HG03196 (cell line): ENCODE data around the gene ASPSCR1.

ENCODE experiments used
- ATAC-seq: cut with Tn5 transposase; IDR thresholded peaks from one replicate; pipeline ENCODE4 v1.9.1; 2021; ENCODE audit not compliant: unreplicated experiment

ASPSCR1 gene

DNA sequence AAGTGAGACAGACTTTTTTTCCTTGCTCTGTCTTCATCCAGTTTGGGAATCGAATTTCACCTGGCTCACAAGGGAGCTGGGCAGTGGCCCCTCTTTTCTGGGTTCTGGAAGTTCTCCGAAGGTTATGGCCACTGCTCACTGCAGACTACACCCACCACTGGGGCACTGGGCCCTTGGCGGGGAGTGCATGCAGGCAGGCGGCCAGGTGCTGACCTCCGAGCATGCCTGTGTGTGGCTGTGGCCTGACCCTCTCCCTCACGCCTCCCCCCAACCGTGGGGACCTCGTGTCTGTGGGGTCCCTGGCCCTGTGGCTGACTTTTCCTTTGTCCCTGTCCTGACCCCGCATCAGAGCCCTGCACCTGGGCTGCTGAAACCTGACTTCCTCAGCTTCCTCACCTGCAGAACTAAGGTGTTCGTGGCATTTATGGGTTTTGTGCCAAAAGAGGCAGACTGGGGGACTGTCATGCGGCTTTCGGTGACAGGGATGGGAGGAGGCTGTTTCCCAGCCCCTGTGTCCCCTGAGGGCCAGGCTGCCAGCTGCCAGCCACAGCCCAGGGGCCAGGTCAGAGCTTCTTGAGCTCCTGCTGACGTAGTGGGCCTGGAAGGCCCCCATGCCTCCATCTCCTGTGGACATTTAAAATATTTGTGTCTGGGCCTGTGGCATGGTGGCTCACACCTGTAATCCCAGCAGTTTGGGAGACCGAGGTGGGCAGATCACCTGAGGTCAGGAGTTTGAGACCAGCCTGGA, 21.4 kb downstream of the ASPSCR1 start:
- no peak for ATAC-seq

DNA sequence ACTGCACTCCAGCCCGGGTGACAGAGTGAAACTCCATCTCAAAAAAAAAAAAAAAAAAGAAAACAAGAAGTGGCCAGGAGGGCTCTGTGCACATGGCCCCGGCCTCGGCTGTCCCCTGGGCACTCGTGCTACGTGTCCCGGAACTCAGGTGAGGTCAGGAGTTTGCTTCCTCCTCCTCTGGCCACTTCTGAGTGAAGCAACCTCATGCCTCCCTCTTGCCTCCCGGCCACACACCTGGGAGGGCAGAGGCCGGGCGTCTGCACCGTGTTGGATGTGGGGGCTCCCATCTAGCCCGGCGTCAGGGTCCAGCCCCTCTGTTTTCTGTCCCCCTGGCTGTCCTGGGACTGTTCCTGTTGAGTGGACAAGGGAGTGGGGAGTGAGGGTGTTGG, 22.2 kb downstream of the ASPSCR1 start:
- no peak for ATAC-seq

DNA sequence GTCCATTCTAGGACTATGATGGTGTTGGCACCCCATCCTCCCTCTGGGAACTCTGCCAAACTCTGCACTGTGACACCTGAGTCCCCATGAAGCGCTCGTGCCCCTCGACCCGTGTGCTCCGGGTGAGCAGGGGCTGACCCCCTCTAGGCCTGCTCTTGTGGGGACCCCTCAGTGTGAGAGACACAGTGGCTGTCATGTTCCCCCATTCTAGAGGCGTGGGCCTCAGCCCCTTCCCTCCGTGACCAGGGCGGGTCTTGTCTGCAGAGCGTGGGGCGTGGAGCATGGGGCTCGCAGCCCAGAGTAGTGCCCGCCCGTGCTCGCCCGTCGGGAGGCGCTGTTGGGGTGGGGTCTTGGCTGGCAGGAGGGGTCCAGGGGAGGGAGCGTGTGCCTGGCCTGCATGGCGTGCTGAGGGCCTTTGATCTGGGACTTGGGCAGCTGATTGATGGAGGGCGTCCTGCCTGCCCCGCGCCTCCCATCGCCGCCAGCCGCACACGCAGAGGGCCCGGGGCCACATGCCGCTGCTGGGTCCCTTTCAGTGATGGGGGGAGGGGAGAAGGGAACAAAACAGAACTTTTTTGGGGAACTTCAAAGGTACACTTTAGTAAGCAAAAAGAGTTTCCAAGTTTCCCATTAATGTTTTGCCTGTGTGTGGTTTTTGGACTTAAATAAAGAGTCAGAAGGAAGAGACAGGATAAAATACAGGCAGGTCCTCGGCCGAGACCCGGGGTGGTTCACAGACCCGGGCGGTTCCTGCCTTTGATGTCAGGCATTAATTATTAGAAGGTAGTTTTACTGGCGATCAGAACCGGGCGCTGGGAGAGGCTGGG, 22.8 kb downstream of the ASPSCR1 start:
- ATAC-seq, result no peak

DNA sequence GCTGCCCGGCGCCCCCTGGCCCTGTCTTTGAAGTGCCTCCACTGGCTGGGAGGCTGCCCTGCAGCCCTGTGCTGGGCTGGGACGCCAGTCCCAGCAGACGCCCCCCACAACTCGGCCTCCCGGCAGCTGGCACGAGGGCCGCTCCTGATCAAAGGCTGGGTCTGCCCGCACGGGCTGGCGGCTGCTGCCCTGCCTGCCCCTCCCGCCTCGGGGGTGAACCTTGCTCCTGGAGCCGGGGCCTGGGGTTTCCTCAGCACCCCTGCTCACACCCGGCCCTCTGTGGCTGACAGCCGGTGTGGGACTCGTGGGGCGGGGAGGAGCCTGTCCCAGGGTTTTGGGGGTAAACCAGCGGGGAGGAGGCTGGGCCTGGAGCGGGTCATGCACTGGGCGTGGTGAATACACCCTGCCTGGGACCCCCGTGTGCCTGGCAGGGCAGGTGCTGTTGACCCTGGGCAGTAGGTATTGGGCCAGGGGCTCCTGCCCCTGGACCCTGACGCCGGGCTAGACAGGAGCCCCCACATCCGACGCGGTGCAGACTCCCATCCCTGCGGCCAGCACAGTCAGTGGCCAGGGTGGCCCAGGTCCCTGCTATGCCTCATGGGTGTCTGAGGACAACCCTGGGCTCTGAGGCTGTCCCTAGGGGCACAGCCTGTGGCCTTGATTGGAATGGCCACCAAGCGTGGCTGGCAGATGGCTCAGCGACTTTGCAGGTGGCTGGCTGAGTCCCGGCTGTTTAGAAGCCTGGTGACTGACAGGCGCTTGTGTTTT, 23.6 kb downstream of the ASPSCR1 start:
- no peak for ATAC-seq

DNA sequence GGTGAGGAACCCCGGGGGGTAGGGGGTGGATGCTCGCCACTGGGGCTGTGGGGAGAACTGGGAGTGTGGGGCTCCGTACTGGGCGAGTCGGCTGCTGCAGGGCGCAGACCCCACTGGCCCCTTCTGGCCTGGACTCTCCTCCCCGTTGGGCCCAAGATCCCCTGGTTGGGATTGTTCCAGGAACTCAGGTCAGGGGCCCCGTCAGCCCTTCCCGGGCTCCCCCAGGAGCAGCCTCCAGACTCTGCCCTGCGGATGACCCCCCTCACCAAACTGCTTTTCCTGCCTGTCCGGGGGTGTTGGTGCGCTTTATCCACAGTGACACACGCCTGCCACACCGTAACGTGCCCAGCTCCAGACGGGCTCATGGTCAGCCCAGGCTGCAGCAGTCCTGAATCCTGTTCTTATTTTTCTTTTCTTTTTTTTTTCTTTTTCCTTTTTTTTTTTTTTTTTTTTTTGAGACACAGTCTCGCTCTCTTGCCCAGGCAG, 24.2 kb downstream of the ASPSCR1 start:
- ATAC-seq, result no peak

DNA sequence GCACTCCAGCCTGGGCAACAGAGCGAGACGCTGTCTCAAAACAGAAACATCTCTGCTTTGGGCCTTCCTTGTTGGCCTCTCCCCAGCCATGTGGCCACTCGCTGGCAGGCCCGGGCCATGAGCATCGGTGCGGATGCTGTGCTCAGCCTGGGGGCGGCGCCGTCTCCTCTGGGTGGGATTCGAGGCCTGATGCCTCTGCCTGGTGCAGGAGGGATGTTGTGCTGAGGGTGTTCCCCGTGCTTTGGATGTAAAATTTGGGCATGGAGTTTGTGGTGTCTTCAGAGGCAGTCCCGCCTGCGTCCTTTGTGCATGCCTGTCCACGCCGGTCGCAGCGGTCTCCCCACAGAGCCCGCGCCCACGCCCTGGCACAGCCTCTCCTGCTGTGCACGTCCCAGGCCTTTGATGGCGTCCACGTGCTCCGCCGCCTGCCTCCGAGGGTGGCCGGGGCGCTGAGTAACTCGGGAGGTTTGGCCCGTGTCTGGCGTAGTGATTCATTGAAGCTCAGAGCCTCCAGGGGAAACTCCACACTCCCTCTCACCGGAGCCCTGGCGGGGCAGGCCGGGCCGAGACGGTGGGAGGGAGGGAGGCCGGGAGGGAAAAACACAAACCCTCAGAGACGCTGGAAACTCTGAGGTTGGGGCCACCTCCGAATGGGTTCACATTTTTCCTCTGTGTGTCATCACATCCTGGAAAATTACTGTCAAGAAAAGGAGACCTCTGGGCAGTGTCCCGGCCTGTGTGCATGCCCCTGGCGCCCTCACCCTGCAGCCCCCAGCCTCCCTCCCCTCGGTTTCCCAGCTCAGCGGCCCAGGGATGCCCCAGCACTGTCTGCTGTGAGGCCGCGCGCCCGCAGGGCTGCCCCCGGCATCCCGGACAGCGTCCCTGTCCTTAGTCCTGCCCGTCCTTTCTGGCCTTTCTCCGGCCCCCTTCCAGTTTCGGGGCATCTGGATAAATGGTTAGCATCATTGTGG, 26.3 kb downstream of the ASPSCR1 start:
- ATAC-seq, result no peak

DNA sequence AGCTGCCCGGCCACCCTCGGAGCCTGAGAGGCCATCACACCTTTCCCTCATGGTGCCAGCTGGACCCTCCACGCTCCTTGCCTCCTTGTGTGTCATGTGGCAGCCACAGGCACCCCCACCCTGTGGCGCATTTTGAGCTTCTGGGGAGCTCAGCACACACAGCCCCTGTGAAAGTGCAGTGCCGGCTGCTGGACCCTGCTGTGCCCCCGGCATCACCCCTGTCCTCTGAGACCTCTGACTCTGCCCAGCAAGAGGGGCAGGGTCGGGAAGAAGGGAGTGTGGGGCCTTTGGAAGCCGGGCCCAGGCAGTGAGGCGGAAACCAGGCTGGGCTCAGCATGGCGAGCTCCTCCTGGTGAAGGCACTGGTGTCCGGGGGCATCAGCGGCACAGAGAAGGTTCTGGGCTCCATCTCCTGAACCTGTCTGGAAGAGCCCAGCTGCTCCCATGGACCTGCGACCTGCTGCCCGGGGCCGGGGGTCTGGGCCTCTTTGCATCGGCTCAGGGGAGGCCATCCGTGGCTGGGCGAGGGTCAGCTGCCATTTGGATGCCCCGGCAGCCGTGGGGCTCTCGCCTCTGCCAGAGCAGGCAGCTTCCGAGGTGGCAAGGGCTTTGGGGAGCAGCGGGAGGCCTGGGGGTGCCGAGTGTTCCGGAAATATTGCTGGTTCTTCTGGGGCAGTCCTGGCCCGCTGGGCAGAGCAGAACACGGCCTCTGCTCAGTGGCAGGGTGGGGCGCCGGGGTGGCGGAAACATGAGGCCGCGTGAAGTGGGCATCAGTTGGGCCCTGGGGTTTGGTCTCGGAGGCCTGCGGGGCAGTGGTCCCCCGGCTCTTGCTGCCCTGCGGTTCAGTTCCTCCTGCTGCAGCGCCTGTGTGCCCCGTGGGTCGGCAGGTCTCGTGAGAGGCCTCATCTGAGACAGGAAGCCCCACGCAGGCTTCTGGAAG, 27.4 kb downstream of the ASPSCR1 start:
- ATAC-seq, result no peak

DNA sequence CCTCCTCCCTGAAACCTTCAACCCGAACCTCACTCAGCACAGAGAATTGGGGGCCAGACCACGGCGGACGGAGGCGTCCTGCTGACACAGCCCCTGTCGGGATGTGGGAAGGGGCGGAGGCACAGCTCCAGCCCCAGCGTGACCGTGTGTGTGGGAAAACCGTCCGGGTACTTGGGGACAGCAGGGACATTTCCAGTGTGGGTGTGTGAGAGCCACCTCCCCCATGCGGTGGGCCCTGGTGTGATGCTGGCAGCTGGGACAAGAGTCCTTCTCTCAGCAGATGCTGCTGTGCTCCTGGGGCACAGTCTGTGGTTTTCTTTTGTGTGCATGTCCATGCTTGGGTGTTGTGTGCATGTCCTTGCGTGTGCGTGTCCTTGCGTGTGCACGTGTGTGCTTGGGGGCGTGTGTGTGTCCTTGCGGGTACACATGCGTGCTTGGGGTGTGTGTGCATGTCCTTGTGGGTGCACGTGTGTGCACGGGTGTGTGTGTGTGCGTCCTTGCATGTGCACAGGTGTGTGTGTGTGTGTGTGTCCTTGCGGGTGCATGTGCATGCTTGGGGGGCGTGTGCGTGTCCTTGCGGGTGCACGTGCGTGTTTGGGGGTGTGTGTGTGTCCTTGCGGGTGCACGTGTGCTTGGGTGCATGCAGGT, 28.4 kb downstream of the ASPSCR1 start:
- no peak for ATAC-seq

DNA sequence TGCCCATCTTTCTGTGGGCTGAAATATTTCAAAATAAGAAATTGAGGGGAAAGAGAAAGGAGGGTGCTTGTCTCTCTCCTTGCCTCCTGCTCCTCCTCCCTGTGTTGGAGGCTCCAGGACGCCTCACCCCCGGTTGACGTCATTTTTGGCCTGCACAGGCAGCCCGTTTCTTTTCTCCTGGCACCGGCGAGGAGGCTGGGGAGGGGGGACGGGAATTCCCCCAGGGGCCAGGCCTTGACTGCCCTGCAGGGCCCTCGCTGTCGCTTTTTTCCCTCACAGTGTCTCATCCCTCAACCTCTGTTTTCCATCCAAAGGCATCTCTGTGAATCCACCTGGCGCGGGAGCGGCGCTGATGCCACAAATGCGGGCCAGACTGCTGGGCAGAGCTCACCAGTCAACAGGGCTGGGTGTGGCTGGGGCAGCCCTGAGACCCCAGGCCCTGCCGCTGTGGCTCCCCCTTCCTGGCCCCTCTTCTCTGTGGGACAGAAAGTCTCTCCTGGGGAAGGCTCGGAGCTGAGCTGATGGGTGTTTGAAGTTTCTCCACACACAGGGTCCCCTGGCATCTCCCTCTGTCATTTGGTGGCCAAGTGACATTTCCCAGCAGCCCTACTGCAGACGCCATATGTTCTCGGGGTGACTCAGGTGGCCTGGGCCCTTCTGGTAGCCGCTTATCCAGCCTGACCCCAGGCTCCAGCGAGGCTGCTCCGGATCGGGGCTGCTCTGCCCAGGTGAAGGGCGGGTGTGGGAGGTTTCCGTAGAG, 29.2 kb downstream of the ASPSCR1 start:
- ATAC-seq, result no peak

DNA sequence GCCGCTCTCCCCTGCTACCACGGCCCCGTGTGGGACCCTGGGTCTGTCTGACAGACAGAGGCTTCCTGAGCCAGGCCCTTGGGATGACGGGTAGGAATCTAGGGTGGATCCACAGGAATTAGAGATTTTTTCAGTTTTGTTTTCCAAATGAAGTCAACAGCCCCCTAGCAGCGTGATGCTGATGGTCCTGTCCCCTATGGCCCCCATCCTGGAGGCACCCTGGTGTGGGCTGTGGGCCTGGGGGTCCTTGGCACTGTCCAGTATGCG, 29.7 kb downstream of the ASPSCR1 start:
- no peak for ATAC-seq

DNA sequence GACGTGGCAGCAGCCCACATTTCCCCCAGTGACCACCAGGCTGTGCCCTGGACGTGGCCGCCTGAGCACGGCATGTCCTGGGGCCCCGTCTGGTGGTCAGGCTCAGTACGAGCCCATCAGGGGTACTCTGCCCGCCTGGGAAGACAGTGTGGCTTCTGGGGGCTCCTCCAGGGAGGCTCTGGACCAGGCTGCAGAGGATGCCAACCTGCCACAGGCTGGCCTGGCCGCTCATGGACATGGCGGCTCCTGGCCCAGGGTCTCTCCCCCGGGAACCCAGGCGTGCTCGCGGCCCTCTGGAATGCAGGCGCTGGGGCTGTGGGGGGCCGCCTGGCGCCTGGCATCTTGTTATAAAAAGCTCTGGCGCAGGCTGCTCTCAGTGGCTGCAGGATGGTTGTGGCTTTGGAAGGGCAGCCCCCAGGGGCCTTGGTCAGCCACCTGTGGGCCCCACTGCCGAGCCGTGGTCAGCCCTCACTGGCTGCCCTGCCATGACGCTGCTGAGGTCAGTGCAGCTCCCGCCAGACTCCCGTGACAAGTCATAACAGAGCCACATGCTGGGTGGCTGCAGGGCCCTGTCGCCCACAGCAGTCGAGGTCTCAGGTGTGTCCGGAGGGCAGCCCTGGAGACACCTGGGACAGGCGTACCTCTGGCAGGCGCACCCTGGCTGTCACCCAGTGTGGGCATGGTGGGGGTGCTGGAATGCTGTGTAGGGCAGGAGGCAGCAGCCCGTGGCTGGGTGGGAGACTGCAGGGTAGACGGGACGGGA, 30.2 kb downstream of the ASPSCR1 start:
- no peak for ATAC-seq

DNA sequence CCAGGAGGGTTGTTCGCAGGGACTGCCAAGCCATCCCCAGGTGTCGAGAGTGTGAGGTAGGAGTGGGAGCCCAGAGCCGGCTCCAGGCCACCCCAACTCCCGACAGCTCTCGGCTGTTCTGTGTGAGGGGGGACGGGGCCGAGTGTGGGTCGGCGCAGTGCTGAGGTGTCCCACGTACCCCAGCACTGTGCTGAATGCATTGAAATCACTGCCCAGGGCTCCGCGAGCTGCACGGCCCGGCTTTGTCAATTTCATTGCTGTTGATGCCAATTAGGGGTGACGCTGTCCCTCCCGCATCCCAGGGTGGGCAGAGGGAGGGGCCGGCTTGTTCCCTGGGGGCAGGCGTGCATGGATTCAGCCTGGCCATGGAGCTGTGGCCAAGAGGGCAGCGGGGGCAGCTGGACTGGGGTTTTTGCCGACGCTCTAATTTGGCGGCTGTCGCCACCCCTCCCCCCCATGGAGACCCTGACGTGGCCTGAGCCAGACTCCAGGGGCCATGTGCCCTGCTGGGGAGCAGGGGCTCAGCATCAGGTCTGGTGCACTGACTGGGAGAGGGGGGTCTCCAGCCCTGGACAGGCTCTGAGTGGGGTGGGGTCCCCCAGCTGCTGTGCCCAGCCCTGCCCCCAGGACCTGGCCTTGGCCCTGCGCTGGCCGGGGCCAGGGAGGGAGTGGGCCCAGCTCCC, 31.0 kb downstream of the ASPSCR1 start:
- no peak for ATAC-seq

DNA sequence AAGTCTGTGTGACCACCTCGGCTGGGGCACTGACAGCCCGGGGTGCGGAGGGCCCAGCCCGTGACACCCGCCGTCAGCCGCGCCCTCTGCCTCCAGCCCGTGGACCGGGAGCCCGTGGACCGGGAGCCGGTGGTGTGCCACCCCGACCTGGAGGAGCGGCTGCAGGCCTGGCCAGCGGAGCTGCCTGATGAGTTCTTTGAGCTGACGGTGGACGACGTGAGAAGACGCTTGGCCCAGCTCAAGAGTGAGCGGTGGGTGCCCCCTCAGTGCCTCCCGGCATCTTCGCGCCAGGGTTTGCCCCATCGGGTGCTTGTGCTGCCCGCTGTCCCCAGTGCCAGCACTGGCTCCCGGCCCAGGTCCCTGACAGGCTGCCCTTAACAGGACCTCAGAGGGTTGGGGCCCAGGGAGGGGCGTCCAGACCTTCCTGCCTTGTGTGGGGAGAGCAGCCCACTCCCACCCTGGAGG, 31.5 kb downstream of the ASPSCR1 start:
- ATAC-seq, result no peak

DNA sequence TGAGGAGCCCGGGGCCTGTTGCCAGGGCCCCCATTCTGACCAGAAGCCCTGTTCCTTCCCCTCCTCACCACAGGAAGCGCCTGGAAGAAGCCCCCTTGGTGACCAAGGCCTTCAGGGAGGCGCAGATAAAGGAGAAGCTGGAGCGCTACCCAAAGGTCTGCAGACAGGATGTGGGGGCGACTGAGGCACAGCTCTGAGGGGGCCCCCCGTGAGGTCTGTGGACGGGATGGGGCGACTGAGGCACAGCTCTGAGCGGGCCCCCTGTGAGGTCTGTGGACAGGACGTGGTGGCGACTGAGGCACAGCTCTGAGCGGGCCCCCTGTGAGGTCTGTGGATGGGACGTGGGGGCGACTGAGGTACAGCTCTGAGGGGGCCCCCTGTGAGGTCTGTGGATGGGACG, 32.0 kb downstream of the ASPSCR1 start:
- no peak for ATAC-seq

DNA sequence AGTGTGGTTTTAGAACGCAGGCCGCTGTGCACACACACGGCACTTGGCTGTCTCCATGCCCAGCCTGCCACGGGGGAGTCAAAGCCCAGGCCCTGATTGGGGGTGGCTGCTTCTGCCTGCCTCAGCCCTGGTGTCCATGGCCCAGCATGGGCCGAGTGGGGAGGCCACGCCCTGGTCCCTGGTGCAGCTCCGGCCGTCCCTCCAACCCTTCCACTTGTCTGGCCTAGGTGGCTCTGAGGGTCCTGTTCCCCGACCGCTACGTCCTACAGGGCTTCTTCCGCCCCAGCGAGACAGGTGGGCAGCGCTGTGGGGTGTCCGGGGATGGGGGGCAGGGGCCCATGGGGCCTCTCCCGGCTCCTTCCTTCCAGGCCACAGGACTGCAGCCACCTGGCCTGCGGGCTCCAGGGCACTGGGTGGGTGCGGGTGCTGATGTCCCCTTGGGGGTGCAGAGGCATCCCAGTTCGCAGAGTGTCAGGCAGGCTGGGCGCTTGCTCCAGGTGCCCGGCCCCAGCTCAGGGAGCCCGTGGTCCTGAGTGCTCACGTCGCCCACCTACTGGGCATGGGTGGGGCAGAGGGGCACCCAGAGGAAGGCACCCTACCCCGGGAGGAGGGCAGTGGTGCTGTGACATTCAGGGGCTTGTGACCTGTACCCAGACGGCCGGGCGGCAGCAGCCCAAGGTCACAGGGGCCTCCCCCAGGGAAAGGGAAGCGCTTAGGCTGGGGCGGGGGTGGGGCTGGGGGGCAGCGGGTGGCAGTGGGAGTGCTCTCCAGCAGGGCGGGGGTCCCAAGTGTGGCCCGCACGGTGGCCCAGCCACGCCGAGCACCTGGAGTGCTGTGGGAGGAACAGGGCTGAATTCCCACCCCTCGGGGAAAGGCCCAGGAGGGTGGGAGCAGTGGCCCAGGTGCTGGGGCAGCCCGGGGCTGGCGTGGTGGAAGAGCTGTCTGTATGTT, 33.4 kb downstream of the ASPSCR1 start:
- no peak for ATAC-seq
